Neural cell (in vitro differentiated cells): Measurements from ENCODE around the gene ATP1A1. TPM values are rescaled to one million over a fixed set of nuclear protein-coding genes. Genes with fewer than 3 reads are reported as not detected.

Experiments
- H2AFZ ChIP-seq: fragments of 200-600, 300-800 bp; sonication (generic), shearing (Covaris generic); 2 replicates; pipeline ENCODE4 v1.6.0; 2014; ENCODE audit warnings: low read depth, mild to moderate bottlenecking, antibody characterized with exemption, low read length, moderate library complexity
- H3F3A ChIP-seq: fragments of 200-600 bp; shearing (Covaris generic); 2 replicates; pipeline ENCODE4 v1.6.1; 2016; ENCODE audit warnings: mild to moderate bottlenecking, moderate library complexity, mixed read lengths, antibody characterized with exemption, low read length; ENCODE audit not compliant: insufficient read depth, poor library complexity, severe bottlenecking
- H3K27ac ChIP-seq: fragments of 200-600, 300-800 bp; sonication (generic), shearing (Covaris generic); 2 replicates; pipeline ENCODE4 v1.5.1; 2014; ENCODE audit warnings: mild to moderate bottlenecking, low read length, moderate library complexity
- H3K27me3 ChIP-seq: fragments of 300-800, 200-600 bp; sonication (generic), shearing (Covaris generic); 2 replicates; pipeline ENCODE4 v1.6.0; 2014; ENCODE audit warnings: mild to moderate bottlenecking, low read depth, low read length, moderate library complexity; ENCODE audit not compliant: insufficient read depth
- H3K36me3 ChIP-seq: fragments of 300-800, 200-600 bp; sonication (generic), shearing (Covaris generic); 2 replicates; pipeline ENCODE4 v1.5.1; 2014; ENCODE audit warnings: mild to moderate bottlenecking, antibody characterized with exemption, low read length, moderate library complexity; ENCODE audit not compliant: insufficient read depth
- H3K4me2 ChIP-seq: fragments of 300-800, 200-600 bp; sonication (generic), shearing (Covaris generic); 2 replicates; pipeline ENCODE4 v1.6.0; 2014; ENCODE audit warnings: mild to moderate bottlenecking, low read length
- H3K4me3 ChIP-seq: fragments of 300-800, 200-600 bp; sonication (generic), shearing (Covaris generic); 2 replicates; pipeline ENCODE4 v1.5.1; 2014; ENCODE audit warnings: mild to moderate bottlenecking, low read length, moderate library complexity
- H3K79me2 ChIP-seq: fragments of 200-600 bp; shearing (Covaris generic); replicated peaks from 2 replicates; pipeline ENCODE4 v1.6.0; 2014; ENCODE audit warnings: mild to moderate bottlenecking, low read length, moderate library complexity; ENCODE audit not compliant: insufficient read depth
- H3K9ac ChIP-seq: fragments of 300-800, 200-600 bp; sonication (generic), shearing (Covaris generic); 2 replicates; pipeline ENCODE4 v1.6.1; 2016; ENCODE audit warnings: mild to moderate bottlenecking, low read length, mixed read lengths
- H3K9me2 ChIP-seq: fragments of 200-600 bp; shearing (Covaris generic); 2 replicates; pipeline ENCODE4 v1.6.1; 2016; ENCODE audit warnings: mild to moderate bottlenecking, low read length, mixed read lengths; ENCODE audit not compliant: insufficient read depth
- H3K9me3 ChIP-seq: fragments of 200-600, 300-800 bp; sonication (generic), shearing (Covaris generic); 2 replicates; pipeline ENCODE4 v1.6.1; 2016; ENCODE audit warnings: mild to moderate bottlenecking, mixed run types, low read length, moderate library complexity, mixed read lengths
- H4K20me1 ChIP-seq: fragments of 200-600 bp; shearing (Covaris generic); 2 replicates; pipeline ENCODE4 v1.6.1; 2016; ENCODE audit warnings: mild to moderate bottlenecking, mixed run types; ENCODE audit not compliant: insufficient read depth
- EP300 ChIP-seq: fragments of 450-650 bp; conservative IDR thresholded peaks from 2 replicates; pipeline ENCODE4 v1.6.1; 2014; ENCODE audit warnings: antibody characterized with exemption, mild to moderate bottlenecking, moderate library complexity; ENCODE audit not compliant: poor library complexity, severe bottlenecking
- EZH2 ChIP-seq: fragments of 200-600, 300-800 bp; shearing (Covaris generic), sonication (generic); IDR thresholded peaks from 2 replicates; pipeline ENCODE4 v1.6.1; 2014; ENCODE audit warnings: antibody characterized with exemption, low read length, borderline replicate concordance, mild to moderate bottlenecking; ENCODE audit not compliant: insufficient read depth, poor library complexity, severe bottlenecking
- MXI1 ChIP-seq: fragments of 450-650 bp; conservative IDR thresholded peaks from 2 replicates; pipeline ENCODE4 v1.6.1; 2014; ENCODE audit warnings: antibody characterized with exemption, mild to moderate bottlenecking; ENCODE audit not compliant: poor library complexity, severe bottlenecking
- POLR2AphosphoS5 ChIP-seq: IDR thresholded peaks from 2 replicates; pipeline ENCODE4 v1.6.1; 2012
- RAD21 ChIP-seq: fragments of 450-650 bp; conservative IDR thresholded peaks from 2 replicates; pipeline ENCODE4 v1.6.1; 2014; ENCODE audit warnings: antibody characterized with exemption, mild to moderate bottlenecking, moderate library complexity
- REST ChIP-seq: IDR thresholded peaks from 2 replicates; pipeline ENCODE4 v1.6.1; 2012; ENCODE audit warnings: borderline replicate concordance
- SMC3 ChIP-seq: fragments of 450-650 bp; conservative IDR thresholded peaks from 2 replicates; pipeline ENCODE4 v1.6.1; 2014; ENCODE audit warnings: antibody characterized with exemption, mild to moderate bottlenecking, moderate library complexity; ENCODE audit not compliant: poor library complexity
- TAF1 ChIP-seq: IDR thresholded peaks from 2 replicates; pipeline ENCODE4 v1.6.1; 2012; ENCODE audit warnings: low read depth
- polyA plus RNA-seq: library from polyadenylated mRNA; depleted of rRNA; stranded (reverse); fragments of >200 nt; gene quantifications from 2 replicates; pipeline ENCODE4 v1.2.3, GENCODE V29; 2014
- TF ChIP-seq, protein P1 (sequence below): fragments of 450-650 bp; IDR thresholded peaks from 2 replicates; pipeline ENCODE4 v1.5.1; 2014; ENCODE audit warnings: antibody characterized with exemption, mild to moderate bottlenecking, moderate library complexity; ENCODE audit not compliant: poor library complexity, severe bottlenecking

Gene ATP1A1
- polyA plus RNA-seq, 1 donor from 2014 or later: 44.2 TPM

DNA sequence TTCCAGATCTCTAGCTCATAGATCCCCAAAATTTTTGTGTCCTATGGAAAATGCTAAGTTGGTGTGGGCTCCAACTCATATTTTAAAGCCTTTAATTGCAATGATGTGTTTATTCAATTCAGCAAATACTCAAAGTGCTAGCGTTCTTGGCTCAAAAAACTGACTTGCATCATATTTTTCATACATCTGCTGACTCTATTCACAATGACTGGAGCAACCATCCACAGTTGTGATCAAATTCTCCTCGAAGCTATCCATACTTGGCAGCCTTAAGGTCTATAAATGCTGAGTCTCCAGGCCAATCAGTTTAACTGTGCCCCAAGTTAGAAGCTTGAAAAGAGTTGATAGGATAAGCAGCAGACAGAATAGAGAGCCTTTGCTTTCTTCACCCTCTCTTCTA is 2.9 kb upstream of the ATP1A1 start:
- Histone ChIP-seq H3K27ac (no peak overlapping the region), H3K9me3 (no peaks in the 10 kb centered on the region), H3F3A (no peaks in the 10 kb centered on the region), H2AFZ (no peak overlapping the region), H3K79me2 (peaks cover 8% of the 10 kb centered on the region), H3K9ac (no peak overlapping the region), H4K20me1 (no peaks in the 10 kb centered on the region), H3K9me2 (no peaks in the 10 kb centered on the region), H3K4me3 (no peak overlapping the region), H3K36me3 (no peaks in the 10 kb centered on the region), H3K4me2 (no peak overlapping the region), H3K27me3 (no peaks in the 10 kb centered on the region)
- TF ChIP-seq, protein P1, sequence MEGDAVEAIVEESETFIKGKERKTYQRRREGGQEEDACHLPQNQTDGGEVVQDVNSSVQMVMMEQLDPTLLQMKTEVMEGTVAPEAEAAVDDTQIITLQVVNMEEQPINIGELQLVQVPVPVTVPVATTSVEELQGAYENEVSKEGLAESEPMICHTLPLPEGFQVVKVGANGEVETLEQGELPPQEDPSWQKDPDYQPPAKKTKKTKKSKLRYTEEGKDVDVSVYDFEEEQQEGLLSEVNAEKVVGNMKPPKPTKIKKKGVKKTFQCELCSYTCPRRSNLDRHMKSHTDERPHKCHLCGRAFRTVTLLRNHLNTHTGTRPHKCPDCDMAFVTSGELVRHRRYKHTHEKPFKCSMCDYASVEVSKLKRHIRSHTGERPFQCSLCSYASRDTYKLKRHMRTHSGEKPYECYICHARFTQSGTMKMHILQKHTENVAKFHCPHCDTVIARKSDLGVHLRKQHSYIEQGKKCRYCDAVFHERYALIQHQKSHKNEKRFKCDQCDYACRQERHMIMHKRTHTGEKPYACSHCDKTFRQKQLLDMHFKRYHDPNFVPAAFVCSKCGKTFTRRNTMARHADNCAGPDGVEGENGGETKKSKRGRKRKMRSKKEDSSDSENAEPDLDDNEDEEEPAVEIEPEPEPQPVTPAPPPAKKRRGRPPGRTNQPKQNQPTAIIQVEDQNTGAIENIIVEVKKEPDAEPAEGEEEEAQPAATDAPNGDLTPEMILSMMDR: no peak
- TF ChIP-seq EZH2: no peak
- no peak for TF ChIP-seq POLR2AphosphoS5
- TF ChIP-seq RAD21: no peak
- no peak for TF ChIP-seq MXI1
- TF ChIP-seq SMC3: no peak
- no peak for TF ChIP-seq REST
- no peak for TF ChIP-seq EP300
- no peak for TF ChIP-seq TAF1

- no peaks in the 10 kb centered on the region for H3F3A ChIP-seq
- no peaks in the 10 kb centered on the region for H3K27me3 ChIP-seq
- H3K9ac ChIP-seq: peak overlapping the region; percentile 92
- no peaks in the 10 kb centered on the region for H3K9me2 ChIP-seq
- H3K9me3 ChIP-seq: no peaks in the 10 kb centered on the region
- no peaks in the 10 kb centered on the region for H3K36me3 ChIP-seq
- H3K79me2 ChIP-seq: peaks cover 23% of the 10 kb centered on the region
- H3K4me3 ChIP-seq: no peak overlapping the region
- TF ChIP-seq REST (no peak), EP300 (no peak), TAF1 (no peak), EZH2 (no peak), MXI1 (no peak), POLR2AphosphoS5 (no peak), SMC3 (no peak), RAD21 (no peak)
- TF ChIP-seq, protein P1: no peak
- no peaks in the 10 kb centered on the region for H4K20me1 ChIP-seq
- H2AFZ ChIP-seq: no peak overlapping the region
- no peak overlapping the region for H3K4me2 ChIP-seq
- H3K27ac ChIP-seq: no peak overlapping the region
These were observed 1.3 kb upstream of the ATP1A1 start for GRCh38 chr1:116371752-116372151.
